Endothelial cell of umbilical vein (primary cell): ENCODE measurements around the gene ATRIP. TPM values are rescaled to one million over a fixed set of nuclear protein-coding genes. Genes with fewer than 3 reads are reported as not detected.

ENCODE experiments used
- BruUV-seq: library from RNA; stranded (reverse); fragments of 400-500 nt; replicated peaks from 2 replicates; lab custom pipeline; 2021; lab: Mats Ljungman, UMichigan
- CTCF ChIA-PET: fragments of 300-600, 350-600 bp; sonication (Branson Sonifier 250); formaldehyde crosslinking; loops from one replicate; lab custom pipeline; 2021; ENCODE audit warnings: antibody characterized with exemption, inconsistent platforms; lab: Charles Lee
- POLR2A ChIA-PET: fragments of 300-600, 350-600 bp; sonication (Branson Sonifier 250); formaldehyde crosslinking; loops from one replicate; lab custom pipeline; 2021; ENCODE audit warnings: antibody characterized with exemption, inconsistent platforms; lab: Charles Lee
- DNase-seq: peaks from one replicate; pipeline ENCODE4 v3.0.0-alpha.2; 2011; ENCODE audit warnings: low read depth, low spot score
- FAIRE-seq: peaks from 2 replicates; lab custom pipeline; 2011; peaks lifted over from hg19 to GRCh38; lab: Jason Lieb, UNC
- H2AFZ ChIP-seq: 2 replicates; pipeline ENCODE4 v1.6.0; 2012; ENCODE audit warnings: low read depth, low read length, control low read depth, inconsistent platforms
- H3K27ac ChIP-seq: 2 replicates; pipeline ENCODE4 v1.5.1; 2011; ENCODE audit warnings: low read depth, mild to moderate bottlenecking, control low read depth, low read length, moderate library complexity; ENCODE audit not compliant: insufficient read depth
- H3K27me3 ChIP-seq, 2 experiments: 2 replicates each; pipeline versions ENCODE4 v1.6.0 to v1.6.1; 2011; ENCODE audit warnings: low read length in 2 of 2, mixed read lengths in 1 of 2; ENCODE audit not compliant: control insufficient read depth in 2 of 2, insufficient read depth in 2 of 2
- H3K36me3 ChIP-seq, 2 experiments: 2 replicates in 1 of 2; 3 replicates in 1 of 2; pipeline ENCODE4 v1.5.1; 2011; ENCODE audit warnings: low read length in 2 of 2, mild to moderate bottlenecking in 1 of 2, moderate library complexity in 1 of 2; ENCODE audit not compliant: control insufficient read depth in 2 of 2, insufficient read depth in 2 of 2; ENCODE audit errors: extremely low read depth in 1 of 2
- H3K4me1 ChIP-seq: 3 replicates; pipeline ENCODE4 v1.5.1; 2011; ENCODE audit warnings: mild to moderate bottlenecking, low read length; ENCODE audit not compliant: control insufficient read depth, insufficient read depth; ENCODE audit errors: extremely low read depth
- H3K4me2 ChIP-seq: 2 replicates; pipeline ENCODE4 v1.6.1; 2011; ENCODE audit warnings: low read length, control low read depth, mixed read lengths; ENCODE audit not compliant: insufficient read depth
- H3K4me3 ChIP-seq, 3 experiments: fragments of 200-600 bp in 1 of 3; sonication (generic), shearing (Covaris generic) in 1 of 3; replicated peaks in 1 of 3; 2 replicates each; pipeline ENCODE4 v1.5.1; 2011 to 2016; ENCODE audit warnings: control low read depth in 3 of 3, low read length in 3 of 3, mild to moderate bottlenecking in 2 of 3, inconsistent platforms in 1 of 3, low read depth in 1 of 3, moderate library complexity in 1 of 3; ENCODE audit not compliant: insufficient read depth in 1 of 3
- H3K79me2 ChIP-seq: 2 replicates; pipeline ENCODE4 v1.6.0; 2012; ENCODE audit warnings: low read length, inconsistent platforms; ENCODE audit not compliant: control insufficient read depth, insufficient read depth
- H3K9ac ChIP-seq: replicated peaks from 2 replicates; pipeline ENCODE3; 2011; ENCODE audit warnings: low read length, control low read depth; ENCODE audit not compliant: insufficient read depth; ENCODE audit errors: extremely low read depth
- H3K9me1 ChIP-seq: replicated peaks from 3 replicates; pipeline ENCODE4 v1.6.0; 2011; ENCODE audit warnings: mild to moderate bottlenecking, low read length; ENCODE audit not compliant: control insufficient read depth, insufficient read depth; ENCODE audit errors: extremely low read depth
- H3K9me3 ChIP-seq: replicated peaks from 2 replicates; pipeline ENCODE4 v1.5.1; 2012; ENCODE audit warnings: low read length, inconsistent platforms; ENCODE audit not compliant: control insufficient read depth, insufficient read depth
- H4K20me1 ChIP-seq: replicated peaks from 2 replicates; pipeline ENCODE3; 2011; ENCODE audit warnings: mild to moderate bottlenecking, low read length; ENCODE audit not compliant: control insufficient read depth, insufficient read depth; ENCODE audit errors: extremely low read depth
- EZH2 ChIP-seq: IDR thresholded peaks from 2 replicates; pipeline ENCODE4 v1.6.1; 2012; ENCODE audit warnings: borderline replicate concordance, low read depth, mild to moderate bottlenecking, moderate library complexity, low read length, inconsistent platforms; ENCODE audit not compliant: severe bottlenecking
- FOS ChIP-seq: IDR thresholded peaks from 2 replicates; pipeline ENCODE4 v1.6.1; 2011; ENCODE audit warnings: mild to moderate bottlenecking, low read length, moderate library complexity, borderline replicate concordance; ENCODE audit not compliant: insufficient read depth
- GATA2 ChIP-seq: IDR thresholded peaks from 2 replicates; pipeline ENCODE4 v1.7.0; 2011; ENCODE audit warnings: low read depth, mild to moderate bottlenecking, moderate library complexity, mixed read lengths, low read length; ENCODE audit not compliant: insufficient read length, insufficient read depth
- JUN ChIP-seq: IDR thresholded peaks from 2 replicates; pipeline ENCODE4 v1.6.1; 2011; ENCODE audit warnings: borderline replicate concordance, low read depth; ENCODE audit not compliant: insufficient read length, insufficient read depth
- MAX ChIP-seq: IDR thresholded peaks from 2 replicates; pipeline ENCODE4 v1.6.1; 2011; ENCODE audit not compliant: insufficient read depth, insufficient read length
- MYC ChIP-seq: IDR thresholded peaks from one replicate; pipeline ENCODE4 v1.6.1; 2011; ENCODE audit warnings: mild to moderate bottlenecking, low read depth, low read length
- POLR2A ChIP-seq: IDR thresholded peaks from 2 replicates; pipeline ENCODE4 v1.6.1; 2012; ENCODE audit warnings: low read depth, mild to moderate bottlenecking, control low read depth, low read length
- POLR2AphosphoS5 ChIP-seq: IDR thresholded peaks from 2 replicates; pipeline ENCODE4 v1.6.1; 2012; ENCODE audit warnings: low read depth, mild to moderate bottlenecking, control low read depth, low read length, moderate library complexity; ENCODE audit not compliant: insufficient read depth
- dilution Hi-C: fragments of 300-500 bp; cut with MboI; formaldehyde crosslinking; loops from one replicate; pipeline ENCODE4 v1.15.0; 2019; ENCODE audit warnings: low sequenced_read_pairs; ENCODE audit not compliant: extremely low pct_ligation_motif_present
- intact Hi-C: fragments of 100-400 bp; cut with micrococcal nuclease; formaldehyde crosslinking; loops from one replicate; pipeline ENCODE4 v1.10.0; 2022
- polyA plus RNA-seq, 4 experiments: library from polyadenylated mRNA; depleted of rRNA in 3 of 4; stranded (reverse) in 3 of 4; unstranded in 1 of 4; fragments of >200 nt; gene quantifications; 2 replicates each; pipeline versions ENCODE4 v1.2.1 to v1.2.3, GENCODE V29; 2011 to 2012; ENCODE audit warnings: missing spikeins in 1 of 4
- total RNA-seq: library from RNA; stranded (reverse); gene quantifications from 2 replicates; pipeline ENCODE4 v1.2.3, GENCODE V29; 2021
- TF ChIP-seq, protein P1 (sequence below), 2 donors: IDR thresholded peaks; 1 replicate in 1 of 2; 2 replicates in 1 of 2; pipeline ENCODE4 v1.5.1; 2011; ENCODE audit warnings: low read length in 2 of 2, mild to moderate bottlenecking in 2 of 2, moderate library complexity in 2 of 2, control low read depth in 1 of 2, inconsistent platforms in 1 of 2, low read depth in 1 of 2; ENCODE audit not compliant: insufficient read depth in 1 of 2; ENCODE audit errors: extremely low read depth in 1 of 2

ATRIP gene
- total and polyA plus RNA-seq, 2 donors (not counting 3 experiments of a cell fraction or from before 2014, with no cell fraction given): 10.6 to 14.7 TPM

DNA sequence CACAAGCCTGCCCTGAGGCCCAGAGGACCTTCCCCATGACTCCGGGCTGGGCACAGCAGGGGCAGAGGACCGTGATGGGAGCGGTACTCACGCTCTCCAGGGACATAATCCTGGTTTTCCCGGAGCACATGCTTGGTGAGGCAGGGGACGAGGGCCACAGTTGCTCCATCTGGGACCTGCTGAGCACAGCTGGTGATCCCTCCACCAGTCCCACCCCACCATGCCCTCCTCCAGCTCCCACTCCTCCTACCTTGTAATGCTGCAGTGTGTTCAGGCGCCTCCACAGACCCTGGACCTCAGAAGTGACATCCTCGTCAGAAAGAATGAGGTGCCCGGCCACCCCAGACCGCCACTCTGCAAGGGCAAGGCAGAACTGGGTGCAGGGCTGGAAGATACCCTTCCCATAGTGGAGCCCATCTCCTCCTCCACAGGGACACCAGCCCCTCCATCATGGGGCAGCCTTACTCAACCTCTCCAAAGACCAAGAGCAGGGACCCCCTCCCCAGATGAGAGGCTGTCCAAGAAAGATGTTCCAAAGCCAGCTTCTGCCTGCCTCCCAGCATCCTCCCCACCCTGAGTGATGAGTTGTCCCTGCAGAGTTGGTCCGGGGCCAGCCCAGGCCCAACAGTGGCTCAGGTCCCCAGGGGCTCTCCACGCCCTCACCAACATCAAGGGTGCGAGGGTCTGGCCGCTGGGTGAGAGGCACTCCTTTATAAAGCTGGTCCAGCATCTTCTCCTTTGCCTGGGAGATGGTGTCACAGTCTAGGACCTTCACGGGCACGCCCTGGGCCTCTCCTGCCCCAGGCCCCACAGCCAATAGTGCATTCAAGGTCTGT is 36.1 kb upstream of the ATRIP start:
- dilution Hi-C loops: no loop called here
- FAIRE-seq (no peak), DNase-seq (no peak)
- Histone ChIP-seq H3K79me2 (no peaks in the 10 kb centered on the region), H3K4me2 (no peak overlapping the region), H2AFZ (no peak overlapping the region), H3K4me3 (no peak overlapping the region), H3K27me3 (no peaks in the 10 kb centered on the region), H3K4me1 (no peaks in the 10 kb centered on the region), H3K9ac (no peak overlapping the region), H4K20me1 (no peaks in the 10 kb centered on the region), H3K9me1 (no peaks in the 10 kb centered on the region), H3K27ac (no peak overlapping the region), H3K9me3 (no peaks in the 10 kb centered on the region), H3K36me3 (peaks cover 0 to 35% of the 10 kb centered on the region in 2 experiments)
- no TSS peak for BruUV-seq
- intact Hi-C loops: no loop called here
- CTCF ChIA-PET: interaction anchor here (0.6 to 12.6 kb wide), 5 partner anchors 10 to 263 kb away, joined by 3 to 716 read pairs (median 12); no protein-coding TSS in a partner anchor
- no peak for TF ChIP-seq FOS
- TF ChIP-seq GATA2: no peak
- no peak for TF ChIP-seq MAX
- TF ChIP-seq, protein P1, sequence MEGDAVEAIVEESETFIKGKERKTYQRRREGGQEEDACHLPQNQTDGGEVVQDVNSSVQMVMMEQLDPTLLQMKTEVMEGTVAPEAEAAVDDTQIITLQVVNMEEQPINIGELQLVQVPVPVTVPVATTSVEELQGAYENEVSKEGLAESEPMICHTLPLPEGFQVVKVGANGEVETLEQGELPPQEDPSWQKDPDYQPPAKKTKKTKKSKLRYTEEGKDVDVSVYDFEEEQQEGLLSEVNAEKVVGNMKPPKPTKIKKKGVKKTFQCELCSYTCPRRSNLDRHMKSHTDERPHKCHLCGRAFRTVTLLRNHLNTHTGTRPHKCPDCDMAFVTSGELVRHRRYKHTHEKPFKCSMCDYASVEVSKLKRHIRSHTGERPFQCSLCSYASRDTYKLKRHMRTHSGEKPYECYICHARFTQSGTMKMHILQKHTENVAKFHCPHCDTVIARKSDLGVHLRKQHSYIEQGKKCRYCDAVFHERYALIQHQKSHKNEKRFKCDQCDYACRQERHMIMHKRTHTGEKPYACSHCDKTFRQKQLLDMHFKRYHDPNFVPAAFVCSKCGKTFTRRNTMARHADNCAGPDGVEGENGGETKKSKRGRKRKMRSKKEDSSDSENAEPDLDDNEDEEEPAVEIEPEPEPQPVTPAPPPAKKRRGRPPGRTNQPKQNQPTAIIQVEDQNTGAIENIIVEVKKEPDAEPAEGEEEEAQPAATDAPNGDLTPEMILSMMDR (IDR thresholded peaks at IDR 0.05; ENCODE audit: extremely low read depth in 1 of 2, insufficient read depth in 1 of 2, low read depth in 1 of 2, low read length in 2 of 2): no peak
- no peak for TF ChIP-seq POLR2AphosphoS5
- no peak for TF ChIP-seq EZH2
- no peak for TF ChIP-seq POLR2A
- TF ChIP-seq MYC: no peak
- TF ChIP-seq JUN: no peak
- POLR2A ChIA-PET: interaction anchor here (0.5 kb wide), 1 partner anchor 47 kb away, joined by 3 read pairs; no protein-coding TSS in a partner anchor
